Effector CD8-positive, alpha-beta T cell (primary cell): ENCODE measurements around the gene GRIP1.

Experiments used
- DNase-seq: peaks from one replicate; lab custom pipeline; 2025; lab: John Stamatoyannopoulos, UW
- total RNA-seq, 4 experiments: gene quantifications; one replicate each; lab custom pipeline; 2026; lab: John Stamatoyannopoulos, UW

The GRIP1 gene
- total RNA-seq = 0.36 to 2.9 (median 1.1) reads per million in 4 experiments

GRCh38 chr12:66678338-66679275 is at the start of gene GRIP1:
TSS of gene GRIP1 (minus strand) at chr12:66679076. CDS start at chr12:66678904, 172 bp downstream.
- DNase-seq = no peak

- no peak for DNase-seq
Measured at GRCh38 chr12:66726556-66726955, 47.7 kb upstream of the GRIP1 start.

- no peak for DNase-seq
Measured at GRCh38 chr12:66725031-66725430, 46.2 kb upstream of the GRIP1 start.

GRCh38 chr12:66724616-66725015 is 45.7 kb upstream of the GRIP1 start:
- DNase-seq = no peak

GRCh38 chr12:66724026-66724425 is 45.1 kb upstream of the GRIP1 start:
- no peak for DNase-seq

GRCh38 chr12:66719862-66720261 is 41.0 kb upstream of the GRIP1 start:
- DNase-seq = no peak

- no peak for DNase-seq
Measured at GRCh38 chr12:66717036-66717673, 38.3 kb upstream of the GRIP1 start.

- DNase-seq = no peak
Measured at GRCh38 chr12:66716522-66716921, 37.6 kb upstream of the GRIP1 start.

GRCh38 chr12:66714709-66715108 is 35.8 kb upstream of the GRIP1 start:
- DNase-seq = no peak

GRCh38 chr12:66713984-66714383 is 35.1 kb upstream of the GRIP1 start:
- DNase-seq = no peak

- no peak for DNase-seq
Measured at GRCh38 chr12:66709893-66710292, 31.0 kb upstream of the GRIP1 start.

- DNase-seq = no peak
Measured at GRCh38 chr12:66709457-66709773, 30.5 kb upstream of the GRIP1 start.

- no peak for DNase-seq
Measured at GRCh38 chr12:66708704-66709456, 30.0 kb upstream of the GRIP1 start.

GRCh38 chr12:66707002-66707697 is 28.3 kb upstream of the GRIP1 start:
- no peak for DNase-seq

- no peak for DNase-seq
Measured at GRCh38 chr12:66699738-66700482, 21.0 kb upstream of the GRIP1 start.

GRCh38 chr12:66698558-66698957 is 19.7 kb upstream of the GRIP1 start:
- no peak for DNase-seq

GRCh38 chr12:66697404-66697803 is 18.5 kb upstream of the GRIP1 start:
- no peak for DNase-seq

- no peak for DNase-seq
Measured at GRCh38 chr12:66694666-66695613, 16.1 kb upstream of the GRIP1 start.

GRCh38 chr12:66693901-66694513 is 15.1 kb upstream of the GRIP1 start:
- no peak for DNase-seq

- no peak for DNase-seq
Measured at GRCh38 chr12:66692986-66693385, 14.1 kb upstream of the GRIP1 start.
